ENCODE results near the gene STX19.

DNA sequence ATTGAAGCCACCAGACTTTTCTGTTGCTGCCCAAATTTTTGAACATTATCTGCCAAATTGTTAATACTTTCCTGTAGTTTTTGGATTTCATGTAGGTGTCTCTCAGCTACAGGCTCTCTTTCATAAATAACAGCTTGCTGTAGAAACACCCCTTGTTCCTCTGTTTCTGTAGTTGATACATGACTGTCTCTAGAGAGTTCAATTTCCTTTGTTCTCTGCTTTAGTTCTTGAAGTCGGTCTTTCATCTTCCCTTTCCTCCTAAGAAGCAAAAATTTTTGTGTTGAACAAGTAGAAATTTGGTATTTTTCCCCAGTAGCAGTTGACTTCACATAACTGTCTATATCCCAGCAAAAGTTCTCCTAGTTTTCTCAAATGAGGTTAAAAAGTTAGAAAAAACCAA, 13.4 kb downstream of the STX19 start:
- TF ChIP-seq, protein P1, sequence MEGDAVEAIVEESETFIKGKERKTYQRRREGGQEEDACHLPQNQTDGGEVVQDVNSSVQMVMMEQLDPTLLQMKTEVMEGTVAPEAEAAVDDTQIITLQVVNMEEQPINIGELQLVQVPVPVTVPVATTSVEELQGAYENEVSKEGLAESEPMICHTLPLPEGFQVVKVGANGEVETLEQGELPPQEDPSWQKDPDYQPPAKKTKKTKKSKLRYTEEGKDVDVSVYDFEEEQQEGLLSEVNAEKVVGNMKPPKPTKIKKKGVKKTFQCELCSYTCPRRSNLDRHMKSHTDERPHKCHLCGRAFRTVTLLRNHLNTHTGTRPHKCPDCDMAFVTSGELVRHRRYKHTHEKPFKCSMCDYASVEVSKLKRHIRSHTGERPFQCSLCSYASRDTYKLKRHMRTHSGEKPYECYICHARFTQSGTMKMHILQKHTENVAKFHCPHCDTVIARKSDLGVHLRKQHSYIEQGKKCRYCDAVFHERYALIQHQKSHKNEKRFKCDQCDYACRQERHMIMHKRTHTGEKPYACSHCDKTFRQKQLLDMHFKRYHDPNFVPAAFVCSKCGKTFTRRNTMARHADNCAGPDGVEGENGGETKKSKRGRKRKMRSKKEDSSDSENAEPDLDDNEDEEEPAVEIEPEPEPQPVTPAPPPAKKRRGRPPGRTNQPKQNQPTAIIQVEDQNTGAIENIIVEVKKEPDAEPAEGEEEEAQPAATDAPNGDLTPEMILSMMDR (IDR thresholded peaks at IDR 0.05) = no peak
- TF ChIP-seq EP300 (IDR thresholded peaks at IDR 0.05) = no peak
- TF ChIP-seq POLR2AphosphoS5 (IDR thresholded peaks at IDR 0.05) = no peak

Data from esophagus muscularis mucosa (tissue), 4 donors.